Heart left ventricle (tissue), 13 donors: Measurements from ENCODE around the gene STRN3.

Experiments used
- POLR2A ChIP-seq, 2 donors: fragments of 450-650 bp; IDR thresholded peaks; one replicate each; pipeline ENCODE4 v1.6.1; 2017; ENCODE audit warnings: antibody characterized with exemption in 2 of 2, mild to moderate bottlenecking in 2 of 2, moderate library complexity in 2 of 2
- TF ChIP-seq, protein P1 (sequence below), 12 donors: fragments of 200-600 bp; sonication (generic) in 4 of 12; IDR thresholded peaks; one replicate each; pipeline versions ENCODE4 v1.5.0 to v1.8.0; 2018 to 2022; ENCODE audit warnings: antibody characterized with exemption in 12 of 12, mild to moderate bottlenecking in 5 of 12
- donor health status: ischemic (EF 13 %, LVEDD 7.1; RV severe dilation, severe dysfunction).
- donor health status: DM: no; HTN: yes; CAD: no.
- donor health status: DM: no; HTN: no; CAD: no.
- donor health status: ischemic (EF 25% LVEDD 6.9; RV normal size, moderate dysfunction).
- donor health status: ischemic (EF 25% LVEDD 5.7; RV mildly dilated, moderate dysfunction).
- donor health status: ischemic (EF 35%, LVEDD 5.7; RV mildly dilated, moderate dysfunction).
- donor health status: nonischemic (EF 11% LVEDD 7.7; RV severe dilation, severe dysfunction).
- donor health status: DM: yes; HTN: yes; CAD: no.
- donor health status: PGD.
- donor health status: ischemic (EF 29% LVEDD 5.4; RV normal size, mild dysfunction).
- donor health status: nonischemic (EF 23%, LVEDD 6.1; RV moderate dilation, normal function).

DNA sequence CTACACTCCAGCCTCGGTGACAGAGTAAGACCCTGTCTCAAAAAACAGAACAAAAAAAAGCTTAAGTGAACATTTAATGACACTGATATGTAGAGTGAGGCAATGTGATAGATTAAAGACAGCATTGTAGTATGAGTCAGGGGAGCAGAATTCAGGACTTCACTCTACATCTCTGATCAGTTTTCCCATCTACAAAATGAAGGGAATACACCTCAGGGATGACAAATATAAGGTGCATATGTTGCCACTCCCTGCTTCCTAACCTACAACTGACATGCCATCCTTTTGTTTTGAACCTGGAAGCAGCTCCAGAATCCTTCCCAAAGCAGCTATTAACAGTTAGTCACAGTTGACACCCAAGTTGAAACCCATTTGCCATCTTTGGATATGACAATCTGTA lies 30.9 kb upstream of the STRN3 start:
- TF ChIP-seq, protein P1, sequence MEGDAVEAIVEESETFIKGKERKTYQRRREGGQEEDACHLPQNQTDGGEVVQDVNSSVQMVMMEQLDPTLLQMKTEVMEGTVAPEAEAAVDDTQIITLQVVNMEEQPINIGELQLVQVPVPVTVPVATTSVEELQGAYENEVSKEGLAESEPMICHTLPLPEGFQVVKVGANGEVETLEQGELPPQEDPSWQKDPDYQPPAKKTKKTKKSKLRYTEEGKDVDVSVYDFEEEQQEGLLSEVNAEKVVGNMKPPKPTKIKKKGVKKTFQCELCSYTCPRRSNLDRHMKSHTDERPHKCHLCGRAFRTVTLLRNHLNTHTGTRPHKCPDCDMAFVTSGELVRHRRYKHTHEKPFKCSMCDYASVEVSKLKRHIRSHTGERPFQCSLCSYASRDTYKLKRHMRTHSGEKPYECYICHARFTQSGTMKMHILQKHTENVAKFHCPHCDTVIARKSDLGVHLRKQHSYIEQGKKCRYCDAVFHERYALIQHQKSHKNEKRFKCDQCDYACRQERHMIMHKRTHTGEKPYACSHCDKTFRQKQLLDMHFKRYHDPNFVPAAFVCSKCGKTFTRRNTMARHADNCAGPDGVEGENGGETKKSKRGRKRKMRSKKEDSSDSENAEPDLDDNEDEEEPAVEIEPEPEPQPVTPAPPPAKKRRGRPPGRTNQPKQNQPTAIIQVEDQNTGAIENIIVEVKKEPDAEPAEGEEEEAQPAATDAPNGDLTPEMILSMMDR (IDR thresholded peaks at IDR 0.05), result no peak
- no peak for TF ChIP-seq POLR2A (IDR thresholded peaks at IDR 0.05)
